ENCODE results near the gene DDAH2.

Gene DDAH2

GRCh38 chr6:31720196-31720770, 8.8 kb downstream of the DDAH2 start:
- Histone ChIP-seq H3K4ac (ENCODE audit: low read length) (no peak overlapping the region), H2AK5ac (ENCODE audit: low read depth, low read length) (no peak overlapping the region), H3K36me3 (replicated peaks in 1 of 2; ENCODE audit: control insufficient read depth in 2 of 2, insufficient read depth in 2 of 2, low read length in 2 of 2) (peaks cover 5 to 8% of the 10 kb centered on the region in 2 donors), H3K4me1 (ENCODE audit: control insufficient read depth in 2 of 2, insufficient read depth in 1 of 2, low read depth in 1 of 2, low read length in 2 of 2) (peaks cover 0 to 2% of the 10 kb centered on the region in 2 donors), H3K9me3 (replicated peaks in 1 of 2; ENCODE audit: control insufficient read depth in 2 of 2, insufficient read depth in 1 of 2, low read depth in 1 of 2, low read length in 2 of 2) (no peaks in the 10 kb centered on the region), H4K8ac (ENCODE audit: low read depth, low read length) (no peak overlapping the region), H3K18ac (ENCODE audit: low read length) (no peak overlapping the region), H3K23ac (ENCODE audit: low read depth, low read length, poor library complexity) (no peak overlapping the region), H2BK15ac (ENCODE audit: low read length) (no peak overlapping the region), H3K4me3 (ENCODE audit: low read length in 2 of 2) (peak overlapping the region in 1 of 2 donors; percentile 44), H4K91ac (ENCODE audit: low read depth, low read length, poor library complexity) (no peak overlapping the region), H3K4me2 (ENCODE audit: insufficient read depth, low read length, poor library complexity, severe bottlenecking) (no peak overlapping the region), H3K27me3 (ENCODE audit: control insufficient read depth in 3 of 3, insufficient read depth in 3 of 3, low read depth in 1 of 3, low read length in 3 of 3) (peaks cover 0 to 3% (median 0%) of the 10 kb centered on the region in 3 experiments), H3K79me1 (ENCODE audit: low read depth, low read length) (no peaks in the 10 kb centered on the region), H2BK120ac (ENCODE audit: low read depth, low read length) (no peak overlapping the region), H2AFZ (ENCODE audit: low read length) (no peak overlapping the region), H2BK12ac (ENCODE audit: low read length) (no peak overlapping the region), H3K27ac (replicated peaks; ENCODE audit: low read length) (no peak overlapping the region), H3K14ac (ENCODE audit: low read length) (no peak overlapping the region), H2BK5ac (ENCODE audit: low read length) (peak overlapping the region; percentile 4), H3K9ac (ENCODE audit: low read depth, low read length, poor library complexity) (no peak overlapping the region)
- DNase-seq (ENCODE audit: low spot score): no peak
- WGBS, 2 donors (ENCODE audit: extremely low coverage in 2 of 2, insufficient read length in 2 of 2, insufficient replicate concordance in 1 of 2): no CpG with 5 or more reads among the region's 5 CpGs

GRCh38 chr6:31719001-31719400, 10.1 kb downstream of the DDAH2 start:
- no peak overlapping the region for H3K9ac ChIP-seq (ENCODE audit: low read depth, low read length, poor library complexity)
- H2BK15ac ChIP-seq (ENCODE audit: low read length): no peak overlapping the region
- H4K8ac ChIP-seq (ENCODE audit: low read depth, low read length): no peak overlapping the region
- no peak overlapping the region for H3K4me3 ChIP-seq (ENCODE audit: low read length in 2 of 2)
- no peak overlapping the region for H3K14ac ChIP-seq (ENCODE audit: low read length)
- H3K79me1 ChIP-seq (ENCODE audit: low read depth, low read length): no peaks in the 10 kb centered on the region
- H3K4me2 ChIP-seq (ENCODE audit: insufficient read depth, low read length, poor library complexity, severe bottlenecking): no peak overlapping the region
- peak overlapping the region; percentile 8 for H3K23ac ChIP-seq (ENCODE audit: low read depth, low read length, poor library complexity)
- no peak overlapping the region for H2BK120ac ChIP-seq (ENCODE audit: low read depth, low read length)
- H2AFZ ChIP-seq (ENCODE audit: low read length): no peak overlapping the region
- no CpG with 5 or more reads among the region's 6 CpGs for WGBS, 2 donors (ENCODE audit: extremely low coverage in 2 of 2, insufficient read length in 2 of 2, insufficient replicate concordance in 1 of 2)
- H2BK12ac ChIP-seq (ENCODE audit: low read length): no peak overlapping the region
- no peak for DNase-seq (ENCODE audit: low spot score)
- H3K9me3 ChIP-seq (replicated peaks in 1 of 2; ENCODE audit: control insufficient read depth in 2 of 2, insufficient read depth in 1 of 2, low read depth in 1 of 2, low read length in 2 of 2): no peaks in the 10 kb centered on the region
- no peak overlapping the region for H3K18ac ChIP-seq (ENCODE audit: low read length)
- H3K4ac ChIP-seq (ENCODE audit: low read length): no peak overlapping the region
- H2AK5ac ChIP-seq (ENCODE audit: low read depth, low read length): peak overlapping the region; percentile 57
- H3K4me1 ChIP-seq (ENCODE audit: control insufficient read depth in 2 of 2, insufficient read depth in 1 of 2, low read depth in 1 of 2, low read length in 2 of 2): peaks cover 5 to 7% of the 10 kb centered on the region in 2 donors
- H3K36me3 ChIP-seq (replicated peaks in 1 of 2; ENCODE audit: control insufficient read depth in 2 of 2, insufficient read depth in 2 of 2, low read length in 2 of 2): peaks cover 0 to under 1% of the 10 kb centered on the region in 2 donors
- H3K27ac ChIP-seq (replicated peaks; ENCODE audit: low read length): no peak overlapping the region
- H3K27me3 ChIP-seq (ENCODE audit: control insufficient read depth in 3 of 3, insufficient read depth in 3 of 3, low read depth in 1 of 3, low read length in 3 of 3): peaks cover 0 to 3% (median 0%) of the 10 kb centered on the region in 3 experiments
- no peak overlapping the region for H4K91ac ChIP-seq (ENCODE audit: low read depth, low read length, poor library complexity)
- no peak overlapping the region for H2BK5ac ChIP-seq (ENCODE audit: low read length)

- peaks cover 0 to 3% (median 0%) of the 10 kb centered on the region in 3 experiments for H3K27me3 ChIP-seq (ENCODE audit: control insufficient read depth in 3 of 3, insufficient read depth in 3 of 3, low read depth in 1 of 3, low read length in 3 of 3)
- no peak overlapping the region for H2BK12ac ChIP-seq (ENCODE audit: low read length)
- H3K36me3 ChIP-seq (replicated peaks in 1 of 2; ENCODE audit: control insufficient read depth in 2 of 2, insufficient read depth in 2 of 2, low read length in 2 of 2): no peaks in the 10 kb centered on the region
- H3K27ac ChIP-seq (replicated peaks; ENCODE audit: low read length): no peak overlapping the region
- no peak overlapping the region for H4K91ac ChIP-seq (ENCODE audit: low read depth, low read length, poor library complexity)
- H2BK15ac ChIP-seq (ENCODE audit: low read length): no peak overlapping the region
- H3K79me1 ChIP-seq (ENCODE audit: low read depth, low read length): no peaks in the 10 kb centered on the region
- H4K8ac ChIP-seq (ENCODE audit: low read depth, low read length): no peak overlapping the region
- no peak overlapping the region for H2BK5ac ChIP-seq (ENCODE audit: low read length)
- no peak overlapping the region for H3K23ac ChIP-seq (ENCODE audit: low read depth, low read length, poor library complexity)
- peaks cover 12 to 14% of the 10 kb centered on the region in 2 donors for H3K4me1 ChIP-seq (ENCODE audit: control insufficient read depth in 2 of 2, insufficient read depth in 1 of 2, low read depth in 1 of 2, low read length in 2 of 2)
- H3K9ac ChIP-seq (ENCODE audit: low read depth, low read length, poor library complexity): no peak overlapping the region
- no peak overlapping the region for H3K4ac ChIP-seq (ENCODE audit: low read length)
- H2AFZ ChIP-seq (ENCODE audit: low read length): no peak overlapping the region
- H2BK120ac ChIP-seq (ENCODE audit: low read depth, low read length): no peak overlapping the region
- WGBS, 2 donors (ENCODE audit: extremely low coverage in 2 of 2, insufficient read length in 2 of 2, insufficient replicate concordance in 1 of 2): no CpG with 5 or more reads among the region's 1 CpG
- H3K9me3 ChIP-seq (replicated peaks in 1 of 2; ENCODE audit: control insufficient read depth in 2 of 2, insufficient read depth in 1 of 2, low read depth in 1 of 2, low read length in 2 of 2): no peaks in the 10 kb centered on the region
- H2AK5ac ChIP-seq (ENCODE audit: low read depth, low read length): no peak overlapping the region
- no peak overlapping the region for H3K4me3 ChIP-seq (ENCODE audit: low read length in 2 of 2)
- no peak for DNase-seq (ENCODE audit: low spot score)
- H3K14ac ChIP-seq (ENCODE audit: low read length): no peak overlapping the region
- H3K18ac ChIP-seq (ENCODE audit: low read length): no peak overlapping the region
- no peak overlapping the region for H3K4me2 ChIP-seq (ENCODE audit: insufficient read depth, low read length, poor library complexity, severe bottlenecking)
Measured at GRCh38 chr6:31718265-31718664, 10.8 kb downstream of the DDAH2 start.

- Histone ChIP-seq H3K4me2 (ENCODE audit: insufficient read depth, low read length, poor library complexity, severe bottlenecking) (no peak overlapping the region), H3K14ac (ENCODE audit: low read length) (no peak overlapping the region), H3K18ac (ENCODE audit: low read length) (no peak overlapping the region), H3K27ac (replicated peaks; ENCODE audit: low read length) (no peak overlapping the region), H3K4ac (ENCODE audit: low read length) (no peak overlapping the region), H3K79me1 (ENCODE audit: low read depth, low read length) (no peaks in the 10 kb centered on the region), H2BK12ac (ENCODE audit: low read length) (no peak overlapping the region), H2AFZ (ENCODE audit: low read length) (no peak overlapping the region), H2BK15ac (ENCODE audit: low read length) (no peak overlapping the region), H2BK5ac (ENCODE audit: low read length) (no peak overlapping the region), H3K36me3 (replicated peaks in 1 of 2; ENCODE audit: control insufficient read depth in 2 of 2, insufficient read depth in 2 of 2, low read length in 2 of 2) (no peaks in the 10 kb centered on the region), H3K9me3 (replicated peaks in 1 of 2; ENCODE audit: control insufficient read depth in 2 of 2, insufficient read depth in 1 of 2, low read depth in 1 of 2, low read length in 2 of 2) (no peaks in the 10 kb centered on the region), H3K27me3 (ENCODE audit: control insufficient read depth in 3 of 3, insufficient read depth in 3 of 3, low read depth in 1 of 3, low read length in 3 of 3) (peaks cover 0 to 3% (median 0%) of the 10 kb centered on the region in 3 experiments), H3K4me3 (ENCODE audit: low read length in 2 of 2) (no peak overlapping the region), H2AK5ac (ENCODE audit: low read depth, low read length) (peak overlapping the region; percentile 71), H3K4me1 (ENCODE audit: control insufficient read depth in 2 of 2, insufficient read depth in 1 of 2, low read depth in 1 of 2, low read length in 2 of 2) (peaks cover 13 to 14% of the 10 kb centered on the region in 2 donors), H4K8ac (ENCODE audit: low read depth, low read length) (no peak overlapping the region), H3K23ac (ENCODE audit: low read depth, low read length, poor library complexity) (peak overlapping the region; percentile 71), H3K9ac (ENCODE audit: low read depth, low read length, poor library complexity) (no peak overlapping the region), H4K91ac (ENCODE audit: low read depth, low read length, poor library complexity) (no peak overlapping the region), H2BK120ac (ENCODE audit: low read depth, low read length) (no peak overlapping the region)
- WGBS, 2 donors (ENCODE audit: extremely low coverage in 2 of 2, insufficient read length in 2 of 2, insufficient replicate concordance in 1 of 2): no CpG with 5 or more reads among the region's 10 CpGs
- no peak for DNase-seq (ENCODE audit: low spot score)
Measured at GRCh38 chr6:31717499-31718222, 11.4 kb downstream of the DDAH2 start.

All from neuronal stem cell (in vitro differentiated cells).